Right lobe of liver (tissue), 6 donors: Measurements from ENCODE around the gene UHMK1. TPM values are rescaled to one million over a fixed set of nuclear protein-coding genes. Genes with fewer than 3 reads are reported as not detected.

ENCODE experiments used
- ATAC-seq, 4 donors: fragments of 200-7000 bp; cut with Tn5 transposase; one replicate each; pipeline ENCODE4 v1.9.1; 2020; ENCODE audit warnings: mild to moderate bottlenecking in 4 of 4, moderate library complexity in 4 of 4
- DNase-seq, 3 donors: peaks; one replicate each; pipeline ENCODE4 v3.0.0-alpha.2; 2020
- H3K27ac ChIP-seq, 3 donors: fragments of 200-600 bp; one replicate each; pipeline ENCODE4 v1.8.0; 2022
- H3K27me3 ChIP-seq, 2 donors: fragments of 200-600 bp; one replicate each; pipeline ENCODE4 v1.8.0; 2022
- H3K36me3 ChIP-seq, 4 donors: fragments of 200-600 bp; sonication (generic) in 1 of 4; one replicate each; pipeline versions ENCODE4 v1.5.1 to v1.8.0; 2017 to 2022; ENCODE audit warnings: control low read depth in 1 of 4
- H3K4me1 ChIP-seq, 4 donors: fragments of 200-600 bp; sonication (generic) in 1 of 4; one replicate each; pipeline versions ENCODE4 v1.5.1 to v1.8.0; 2017 to 2022; ENCODE audit warnings: control low read depth in 1 of 4
- H3K4me3 ChIP-seq, 3 donors: fragments of 200-600 bp; one replicate each; pipeline ENCODE4 v1.8.0; 2022
- H3K9me3 ChIP-seq, 4 donors: fragments of 200-600 bp; sonication (generic) in 1 of 4; one replicate each; pipeline versions ENCODE4 v1.5.1 to v1.8.0; 2017 to 2022; ENCODE audit warnings: control low read depth in 1 of 4
- POLR2A ChIP-seq: fragments of 450-650 bp; IDR thresholded peaks from one replicate; pipeline ENCODE4 v1.6.1; 2017; ENCODE audit warnings: antibody characterized with exemption, mild to moderate bottlenecking
- WGBS: methylation state at CpG from one replicate; pipeline ENCODE4 v1.1.6; 2018; ENCODE audit warnings: low coverage, low lambda C conversion rate; ENCODE audit not compliant: insufficient coverage; ENCODE audit errors: missing lambda C conversion rate; 5-methylcytosine and 5-hydroxymethylcytosine counted together
- intact Hi-C, 2 donors: fragments of 100-400 bp; cut with DNase I; formaldehyde crosslinking; loops; one replicate each; pipeline versions ENCODE4 v1.11.2 to v1.14.1; 2022
- total RNA-seq, 6 experiments: library from RNA; depleted of rRNA in 2 of 6; stranded (reverse); fragments of >200 nt in 2 of 6; fragmentation: NEBNext Ultra II Directional in 3 of 6; extraction: Animal tissue kit (Norgen Biotek cat#: 25700) in 3 of 6; gene quantifications; one replicate each; pipeline versions ENCODE4 v1.1.0 to v1.2.4, GENCODE V29; 2016 to 2023
- TF ChIP-seq, protein P1 (sequence below), 4 donors: fragments of 200-600 bp in 3 of 4; fragments of 450-650 bp in 1 of 4; IDR thresholded peaks; one replicate each; pipeline versions ENCODE4 v1.5.1 to v1.8.0; 2016 to 2022; ENCODE audit warnings: antibody characterized with exemption in 4 of 4, mild to moderate bottlenecking in 2 of 4
- donor health status: DM: no; HTN: yes; CAD: no.
- donor health status: DM: no; HTN: no; CAD: no.
- donor health status: DM: no; HTN: no; CAD: no.
- donor health status: DM: no; HTN: yes; CAD: no.
- donor health status: DM: no; HTN: yes; CAD: no.

Gene UHMK1
- total RNA-seq, 6 experiments from 2014 or later = 28.8 to 51.6 (median 38.4) TPM

DNA sequence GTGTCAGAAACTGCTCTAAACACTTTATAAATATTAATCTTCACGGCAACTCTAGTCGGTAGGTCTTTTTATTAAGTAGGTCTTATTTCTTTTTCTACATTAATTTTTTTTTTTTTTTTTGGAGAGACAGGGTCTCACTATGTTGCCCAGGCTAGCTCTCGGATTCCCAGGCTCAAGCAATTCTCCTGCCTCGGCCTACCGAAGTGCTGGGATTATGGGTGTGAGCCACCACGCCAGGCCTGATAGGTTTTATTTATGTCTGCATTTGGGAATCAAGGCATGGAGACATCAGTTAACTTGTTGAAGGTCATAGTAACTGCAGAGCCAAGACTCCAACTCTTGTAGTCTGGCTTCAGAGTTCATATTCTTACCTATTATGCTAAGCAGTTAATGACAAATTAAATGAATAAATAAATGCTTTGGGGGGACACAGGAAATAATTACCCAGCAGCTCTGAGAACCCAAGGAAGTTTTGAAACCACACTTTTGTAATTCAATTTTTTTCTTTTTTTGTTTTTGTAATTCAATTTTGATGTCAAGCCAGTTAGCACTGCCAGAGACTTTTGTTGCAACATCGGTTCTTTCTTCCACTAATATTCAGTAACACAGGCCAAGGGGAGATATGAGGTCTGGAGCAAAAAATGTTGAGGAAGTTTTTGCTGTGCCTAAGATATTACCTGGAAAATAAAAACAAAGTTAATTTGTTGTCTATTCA lies 54.5 kb downstream of the UHMK1 start:
- H3K27me3 ChIP-seq = no peaks in the 10 kb centered on the region
- 56% methylated on average over 7 of the region's 7 CpGs for WGBS
- ATAC-seq (peak; percentile 55 to 87 (median 71)), DNase-seq (no peak)
- no peak overlapping the region for H3K4me3 ChIP-seq
- peaks cover 0 to 13% (median 5%) of the 10 kb centered on the region in 4 donors for H3K4me1 ChIP-seq
- peak overlapping the region in 1 of 3 donors; percentile 58 for H3K27ac ChIP-seq
- TF ChIP-seq, protein P1, sequence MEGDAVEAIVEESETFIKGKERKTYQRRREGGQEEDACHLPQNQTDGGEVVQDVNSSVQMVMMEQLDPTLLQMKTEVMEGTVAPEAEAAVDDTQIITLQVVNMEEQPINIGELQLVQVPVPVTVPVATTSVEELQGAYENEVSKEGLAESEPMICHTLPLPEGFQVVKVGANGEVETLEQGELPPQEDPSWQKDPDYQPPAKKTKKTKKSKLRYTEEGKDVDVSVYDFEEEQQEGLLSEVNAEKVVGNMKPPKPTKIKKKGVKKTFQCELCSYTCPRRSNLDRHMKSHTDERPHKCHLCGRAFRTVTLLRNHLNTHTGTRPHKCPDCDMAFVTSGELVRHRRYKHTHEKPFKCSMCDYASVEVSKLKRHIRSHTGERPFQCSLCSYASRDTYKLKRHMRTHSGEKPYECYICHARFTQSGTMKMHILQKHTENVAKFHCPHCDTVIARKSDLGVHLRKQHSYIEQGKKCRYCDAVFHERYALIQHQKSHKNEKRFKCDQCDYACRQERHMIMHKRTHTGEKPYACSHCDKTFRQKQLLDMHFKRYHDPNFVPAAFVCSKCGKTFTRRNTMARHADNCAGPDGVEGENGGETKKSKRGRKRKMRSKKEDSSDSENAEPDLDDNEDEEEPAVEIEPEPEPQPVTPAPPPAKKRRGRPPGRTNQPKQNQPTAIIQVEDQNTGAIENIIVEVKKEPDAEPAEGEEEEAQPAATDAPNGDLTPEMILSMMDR (IDR thresholded peaks at IDR 0.05) = no peak
- no peak for TF ChIP-seq POLR2A
- no peaks in the 10 kb centered on the region for H3K36me3 ChIP-seq
- H3K9me3 ChIP-seq = no peaks in the 10 kb centered on the region
- intact Hi-C loops = no loop called here

DNA sequence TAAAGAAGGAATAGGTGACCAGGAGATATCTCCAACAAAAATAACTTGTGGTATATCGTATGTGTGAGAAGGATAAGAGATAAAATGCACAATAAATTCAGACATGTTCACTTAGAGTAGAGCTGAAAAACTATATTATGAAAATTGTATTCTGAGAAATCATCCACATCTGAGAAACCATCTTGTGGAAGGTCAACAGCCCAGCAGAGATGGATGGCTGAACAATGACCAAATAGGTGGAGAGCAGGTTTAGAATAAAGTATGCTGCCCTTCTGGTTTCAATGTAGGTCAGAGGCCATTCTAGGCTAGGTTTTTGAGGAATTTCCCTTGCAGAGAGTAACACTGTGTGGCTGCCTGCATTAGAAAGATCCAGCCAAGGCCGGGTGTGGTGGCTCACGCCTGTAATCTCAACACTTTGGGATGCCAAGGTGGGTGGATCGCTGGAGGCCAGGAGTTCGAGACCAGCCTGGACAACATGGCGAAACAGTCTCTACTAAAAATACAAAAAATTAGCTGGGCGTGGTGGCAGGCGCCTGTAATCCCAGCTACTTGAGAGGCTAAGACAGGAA lies 55.1 kb downstream of the UHMK1 start:
- DNase-seq (no peak), ATAC-seq (peak; percentile 40 to 69 (median 52))
- H3K4me3 ChIP-seq = no peak overlapping the region
- no peaks in the 10 kb centered on the region for H3K9me3 ChIP-seq
- peaks cover 0 to 13% (median 5%) of the 10 kb centered on the region in 4 donors for H3K4me1 ChIP-seq
- no peaks in the 10 kb centered on the region for H3K27me3 ChIP-seq
- intact Hi-C loops = no loop called here
- TF ChIP-seq, protein P1 (IDR thresholded peaks at IDR 0.05) = no peak
- no peaks in the 10 kb centered on the region for H3K36me3 ChIP-seq
- WGBS = 74% methylated on average over 8 of the region's 8 CpGs
- H3K27ac ChIP-seq = peak overlapping the region in 2 of 3 donors; percentile 7 to 58

DNA sequence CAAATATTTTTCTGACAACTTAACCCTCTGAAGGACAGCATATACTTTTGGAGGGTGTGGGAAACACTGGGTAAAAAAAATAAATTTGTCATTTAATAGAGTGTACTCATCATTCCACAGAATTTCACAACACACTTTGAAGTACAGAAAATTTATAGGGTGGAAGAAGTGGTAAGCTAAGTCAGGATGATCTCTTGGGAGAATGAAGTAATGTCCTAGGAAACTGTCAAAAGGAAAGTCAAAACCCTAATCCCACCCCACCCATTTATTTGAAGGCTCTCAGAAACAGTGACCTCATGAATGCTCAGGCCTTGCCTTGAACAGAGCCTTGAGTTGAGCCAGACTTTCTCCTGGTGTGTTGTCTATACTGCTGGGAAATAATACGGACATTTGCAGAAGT lies 56.6 kb downstream of the UHMK1 start:
- Histone ChIP-seq H3K27me3 (no peaks in the 10 kb centered on the region), H3K27ac (no peak overlapping the region), H3K36me3 (no peaks in the 10 kb centered on the region), H3K9me3 (no peaks in the 10 kb centered on the region), H3K4me1 (peaks cover 0 to 13% (median 5%) of the 10 kb centered on the region in 4 donors), H3K4me3 (no peak overlapping the region)
- 71% methylated on average over 1 of the region's 1 CpG for WGBS
- ATAC-seq = no peak
- no peak for DNase-seq
- intact Hi-C loops = no loop called here
- TF ChIP-seq, protein P1 (IDR thresholded peaks at IDR 0.05) = no peak
- no peak for TF ChIP-seq POLR2A

DNA sequence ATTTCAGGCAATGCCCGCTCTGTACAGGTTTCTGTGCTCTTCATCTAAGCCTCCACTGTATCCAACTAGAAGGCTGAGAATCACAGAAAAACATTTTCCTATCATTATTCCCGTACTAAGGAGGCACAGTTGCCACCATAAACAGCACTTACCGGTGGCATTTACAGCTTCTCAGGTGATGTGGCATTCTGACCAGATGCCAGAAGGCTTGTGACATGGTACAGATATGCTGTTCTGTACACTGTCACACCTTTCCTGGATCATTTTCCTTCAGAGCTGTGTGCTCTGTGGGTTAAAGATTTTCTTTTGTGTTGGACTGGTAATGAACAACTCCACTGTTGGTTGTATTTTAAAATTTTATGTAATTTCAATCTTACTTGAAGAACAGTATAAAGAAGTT lies 59.9 kb downstream of the UHMK1 start:
- Histone ChIP-seq H3K4me3 (no peak overlapping the region), H3K27ac (no peak overlapping the region), H3K27me3 (no peaks in the 10 kb centered on the region), H3K9me3 (no peaks in the 10 kb centered on the region), H3K36me3 (no peaks in the 10 kb centered on the region), H3K4me1 (peaks cover 0 to 14% (median 7%) of the 10 kb centered on the region in 4 donors)
- intact Hi-C loops = no loop called here
- DNase-seq = no peak
- 74% methylated on average over 2 of the region's 3 CpGs for WGBS
- TF ChIP-seq, protein P1 (IDR thresholded peaks at IDR 0.05) = no peak
- TF ChIP-seq POLR2A = no peak
- no peak for ATAC-seq
